HG03175 (cell line): ENCODE measurements around the gene CCDC24.

Source experiments
- ATAC-seq: cut with Tn5 transposase; IDR thresholded peaks from one replicate; pipeline ENCODE4 v1.9.1; 2021; ENCODE audit warnings: mild to moderate bottlenecking, moderate library complexity; ENCODE audit not compliant: unreplicated experiment

The CCDC24 gene

DNA sequence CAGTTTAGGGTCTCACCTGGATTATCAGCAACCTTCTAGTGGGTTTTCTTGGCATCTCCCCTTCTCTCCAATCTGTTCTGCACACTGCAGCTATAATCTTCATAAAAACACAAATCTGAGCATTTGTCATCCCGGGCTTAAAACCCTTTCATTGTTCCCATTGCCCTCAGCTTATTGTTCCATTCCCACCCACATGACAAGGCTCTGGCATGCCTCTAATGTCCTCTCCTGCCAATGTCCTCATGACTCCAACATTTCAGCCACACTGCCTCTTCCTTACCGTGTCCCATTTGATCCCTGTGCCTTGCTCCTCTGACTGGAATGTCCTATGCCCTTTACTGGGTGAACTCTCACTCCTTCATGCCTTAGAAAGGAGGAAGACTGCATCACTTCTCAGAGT, 29.1 kb upstream of the CCDC24 start:
- ATAC-seq, result no peak

DNA sequence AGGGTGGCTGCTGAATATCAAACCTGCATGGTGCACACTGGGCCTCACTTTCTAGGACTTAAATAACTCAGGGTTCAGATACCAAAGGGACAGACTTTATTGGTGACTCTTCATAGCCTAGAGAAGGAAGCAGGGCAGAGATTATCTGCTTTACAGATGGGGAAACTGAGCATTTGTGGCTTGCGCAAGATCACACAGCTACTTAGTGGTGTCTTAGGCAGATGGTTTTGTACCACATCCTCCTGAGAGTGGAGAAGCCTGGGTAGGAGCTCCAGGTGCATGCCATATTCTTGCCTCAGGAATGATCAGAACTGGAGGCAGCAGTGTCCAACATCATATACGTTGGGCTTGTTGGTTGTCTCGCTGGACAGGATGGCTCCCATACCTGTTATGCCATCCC, 28.4 kb upstream of the CCDC24 start:
- ATAC-seq, result no peak

DNA sequence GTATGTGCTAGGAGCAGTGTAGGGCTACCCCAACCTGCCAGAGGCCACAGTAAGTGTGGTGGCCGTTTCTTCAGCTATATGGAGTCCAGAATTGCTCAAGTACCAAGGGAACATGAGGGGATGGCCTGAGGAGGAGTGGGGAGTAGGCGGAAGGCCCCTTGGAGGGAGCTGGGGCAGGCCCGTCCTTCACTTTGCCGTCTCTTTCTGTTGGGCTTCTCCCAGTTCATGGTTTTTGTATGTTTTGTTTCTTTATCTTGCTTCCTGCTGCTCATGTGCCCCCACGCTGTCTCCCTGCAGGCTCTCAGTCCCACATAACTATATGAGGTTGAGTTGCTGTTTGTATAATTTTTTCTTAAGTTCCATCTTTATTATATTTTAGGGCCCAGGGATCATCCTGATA, 27.5 kb upstream of the CCDC24 start:
- no peak for ATAC-seq

DNA sequence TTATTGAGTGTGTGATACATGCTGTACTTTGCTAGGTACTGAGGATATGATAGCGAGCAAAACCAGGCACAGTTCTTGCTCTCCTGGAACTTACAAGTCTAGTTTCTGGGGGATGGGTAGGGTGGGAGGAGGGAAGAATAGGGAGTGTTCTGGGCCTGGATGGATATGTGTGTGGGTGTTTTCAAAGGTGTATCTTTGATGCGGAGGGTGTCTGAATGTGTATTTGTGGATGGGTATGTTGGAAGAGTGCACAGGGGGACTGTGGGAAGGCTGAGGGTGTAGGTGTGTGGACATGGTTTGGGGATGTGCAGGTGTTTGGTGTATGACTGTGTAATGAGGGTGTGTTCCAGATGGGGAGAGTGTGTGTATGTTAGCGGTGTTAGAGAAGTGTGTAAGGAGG, 26.1 kb upstream of the CCDC24 start:
- no peak for ATAC-seq

DNA sequence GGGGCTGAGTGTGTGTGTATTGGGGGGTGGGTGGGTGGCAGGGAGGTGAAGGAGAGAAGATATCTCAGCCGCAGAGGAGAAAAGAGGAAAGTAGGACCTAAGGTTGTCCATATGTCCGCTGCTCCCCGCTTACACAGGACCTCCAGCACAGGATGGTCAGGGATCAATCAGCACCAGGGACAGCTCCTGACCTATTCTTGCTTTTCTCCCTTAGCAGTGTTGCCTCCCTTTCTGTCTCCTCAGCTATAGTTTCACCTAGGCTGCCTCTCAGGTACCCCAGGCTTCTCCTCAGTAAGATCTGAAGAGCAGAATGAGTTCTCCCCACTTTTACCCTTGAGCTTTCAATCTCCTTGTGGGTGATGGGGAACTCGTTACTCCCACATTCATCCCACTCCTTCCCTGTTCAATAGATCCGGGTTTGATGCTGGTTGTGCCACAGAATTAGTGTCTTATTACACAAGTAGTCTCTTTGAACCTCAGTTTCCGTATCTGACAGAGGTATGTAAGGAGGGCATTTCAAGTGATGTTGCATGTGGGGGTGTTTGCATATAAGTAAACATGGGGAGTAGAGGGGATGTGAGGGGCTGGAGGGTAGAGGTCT, 23.0 kb upstream of the CCDC24 start:
- ATAC-seq, result no peak

DNA sequence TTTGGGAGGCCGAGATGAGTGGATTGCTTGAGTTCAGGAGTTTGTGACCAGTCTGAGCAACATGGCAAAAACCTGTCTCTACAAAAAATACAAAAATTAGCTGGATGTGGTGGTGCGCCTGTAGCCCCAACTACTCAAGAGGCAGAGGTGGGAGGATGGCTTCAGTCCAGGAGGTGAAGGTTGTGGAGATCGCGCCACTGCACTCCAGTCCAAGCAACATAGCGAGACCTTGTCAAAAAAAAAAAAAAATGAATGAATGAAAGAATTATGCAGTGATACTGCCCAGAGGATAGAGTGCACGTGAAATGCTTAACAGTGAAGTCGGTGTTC, 22.0 kb upstream of the CCDC24 start:
- no peak for ATAC-seq

DNA sequence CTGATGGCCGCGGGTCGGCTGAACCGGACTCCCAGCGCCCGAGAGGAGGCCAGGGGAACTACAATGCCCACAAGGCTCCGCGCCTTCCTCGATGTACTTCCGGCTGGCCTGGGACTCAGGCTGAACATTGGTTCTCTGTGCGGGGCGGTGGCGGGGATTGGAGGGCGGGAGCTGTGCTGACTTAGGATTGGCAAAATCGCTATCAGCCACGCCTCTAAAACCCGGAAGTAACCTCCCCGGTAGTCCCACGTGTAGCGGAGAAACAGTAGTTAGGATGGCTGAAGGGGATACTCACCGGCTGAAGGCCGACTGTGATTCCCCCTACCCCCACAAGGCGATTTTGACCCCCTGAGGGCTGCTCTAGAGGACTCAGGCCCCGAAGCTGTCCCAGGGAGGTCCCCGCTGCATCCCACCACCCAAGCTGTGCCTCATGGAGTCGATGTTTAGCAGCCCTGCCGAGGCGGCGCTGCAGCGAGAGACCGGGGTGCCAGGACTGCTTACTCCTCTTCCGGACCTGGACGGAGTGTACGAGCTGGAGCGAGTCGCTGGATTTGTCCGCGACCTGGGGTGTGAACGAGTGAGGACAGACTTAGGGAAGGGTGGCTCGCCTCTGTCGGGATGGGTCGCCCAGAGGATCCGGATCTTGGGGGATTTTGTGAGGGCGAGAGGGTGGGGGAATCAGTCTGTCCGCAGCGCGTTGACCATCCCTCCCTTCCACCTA, 21.5 kb upstream of the CCDC24 start, which contains the start of gene DPH2:
TSS of gene DPH2 (plus strand) at position 265 of the 721 bp plus-strand sequence. CDS start at position 431, 166 bp downstream.
- peak; percentile 81 for ATAC-seq

DNA sequence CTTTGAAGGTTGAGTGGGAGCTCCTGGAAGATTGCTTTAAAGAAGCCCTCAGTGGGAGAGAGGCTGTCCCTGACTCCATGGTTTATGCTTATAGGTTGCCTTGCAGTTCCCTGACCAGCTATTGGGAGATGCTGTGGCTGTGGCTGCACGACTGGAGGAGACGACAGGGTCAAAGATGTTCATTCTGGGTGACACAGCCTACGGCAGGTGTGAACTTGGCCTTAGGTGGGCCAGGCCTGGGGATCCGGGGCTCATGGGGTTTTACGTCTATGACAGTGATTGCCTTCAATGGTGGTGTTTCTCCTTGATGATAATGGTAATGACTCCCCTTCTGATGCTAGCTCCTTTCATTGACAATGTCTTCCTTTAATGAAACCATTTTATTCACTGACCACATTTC, 20.9 kb upstream of the CCDC24 start:
- no peak for ATAC-seq

DNA sequence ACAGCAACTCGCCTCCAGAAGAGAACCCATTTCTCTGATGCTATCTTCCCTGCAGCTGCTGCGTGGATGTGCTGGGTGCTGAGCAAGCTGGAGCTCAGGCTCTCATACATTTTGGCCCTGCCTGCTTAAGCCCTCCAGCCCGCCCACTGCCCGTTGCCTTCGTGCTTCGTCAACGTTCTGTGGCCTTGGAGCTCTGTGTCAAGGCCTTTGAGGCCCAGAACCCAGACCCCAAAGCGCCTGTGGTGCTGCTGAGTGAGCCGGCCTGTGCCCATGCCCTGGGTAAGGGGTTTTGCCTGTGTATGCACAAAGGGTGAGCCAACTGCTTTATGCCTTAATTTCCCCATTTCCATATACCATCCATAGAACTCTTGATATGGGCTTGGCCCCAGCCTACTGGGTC, 20.5 kb upstream of the CCDC24 start:
- ATAC-seq, result no peak

DNA sequence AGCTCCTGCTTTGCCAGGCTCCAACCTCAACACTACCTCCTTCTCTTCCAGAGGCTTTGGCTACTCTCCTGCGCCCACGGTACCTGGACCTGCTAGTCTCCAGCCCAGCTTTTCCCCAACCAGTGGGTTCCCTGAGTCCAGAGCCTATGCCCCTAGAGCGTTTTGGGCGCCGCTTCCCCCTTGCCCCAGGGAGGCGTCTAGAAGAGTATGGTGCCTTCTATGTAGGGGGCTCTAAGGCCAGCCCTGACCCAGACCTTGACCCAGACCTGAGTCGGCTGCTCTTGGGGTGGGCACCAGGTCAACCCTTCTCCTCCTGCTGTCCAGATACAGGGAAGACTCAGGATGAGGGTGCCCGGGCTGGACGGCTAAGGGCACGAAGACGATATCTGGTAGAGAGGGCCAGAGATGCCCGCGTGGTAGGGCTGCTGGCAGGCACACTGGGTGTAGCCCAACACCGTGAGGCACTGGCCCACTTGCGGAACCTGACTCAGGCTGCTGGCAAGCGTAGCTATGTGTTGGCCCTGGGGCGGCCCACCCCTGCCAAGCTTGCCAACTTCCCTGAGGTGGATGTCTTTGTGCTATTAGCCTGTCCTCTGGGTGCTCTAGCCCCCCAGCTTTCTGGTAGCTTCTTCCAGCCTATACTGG, 19.9 kb upstream of the CCDC24 start:
- ATAC-seq, result no peak

DNA sequence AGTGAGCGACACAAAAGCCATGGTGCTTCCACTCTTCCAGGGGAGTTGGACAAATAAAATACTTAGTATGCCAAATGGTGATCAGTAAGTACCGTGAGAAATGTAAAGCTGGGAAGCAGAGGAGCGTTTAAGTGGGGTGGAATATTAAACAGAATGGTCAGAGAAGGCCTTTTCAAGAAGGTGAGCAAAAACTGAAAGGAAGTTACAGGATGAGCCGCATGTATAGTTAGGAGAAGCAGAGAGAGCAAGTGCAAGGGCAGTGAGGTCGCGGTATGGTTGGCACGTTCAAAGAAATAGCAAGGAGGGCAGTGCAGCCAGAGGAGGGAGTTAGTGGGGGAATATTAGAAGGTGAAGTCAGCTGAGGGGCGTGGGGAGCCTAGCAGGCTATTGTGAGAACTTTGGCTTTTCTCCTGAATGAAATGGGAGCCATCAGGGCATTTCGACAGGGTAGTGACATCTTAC, 17.4 kb upstream of the CCDC24 start:
- ATAC-seq, result no peak

DNA sequence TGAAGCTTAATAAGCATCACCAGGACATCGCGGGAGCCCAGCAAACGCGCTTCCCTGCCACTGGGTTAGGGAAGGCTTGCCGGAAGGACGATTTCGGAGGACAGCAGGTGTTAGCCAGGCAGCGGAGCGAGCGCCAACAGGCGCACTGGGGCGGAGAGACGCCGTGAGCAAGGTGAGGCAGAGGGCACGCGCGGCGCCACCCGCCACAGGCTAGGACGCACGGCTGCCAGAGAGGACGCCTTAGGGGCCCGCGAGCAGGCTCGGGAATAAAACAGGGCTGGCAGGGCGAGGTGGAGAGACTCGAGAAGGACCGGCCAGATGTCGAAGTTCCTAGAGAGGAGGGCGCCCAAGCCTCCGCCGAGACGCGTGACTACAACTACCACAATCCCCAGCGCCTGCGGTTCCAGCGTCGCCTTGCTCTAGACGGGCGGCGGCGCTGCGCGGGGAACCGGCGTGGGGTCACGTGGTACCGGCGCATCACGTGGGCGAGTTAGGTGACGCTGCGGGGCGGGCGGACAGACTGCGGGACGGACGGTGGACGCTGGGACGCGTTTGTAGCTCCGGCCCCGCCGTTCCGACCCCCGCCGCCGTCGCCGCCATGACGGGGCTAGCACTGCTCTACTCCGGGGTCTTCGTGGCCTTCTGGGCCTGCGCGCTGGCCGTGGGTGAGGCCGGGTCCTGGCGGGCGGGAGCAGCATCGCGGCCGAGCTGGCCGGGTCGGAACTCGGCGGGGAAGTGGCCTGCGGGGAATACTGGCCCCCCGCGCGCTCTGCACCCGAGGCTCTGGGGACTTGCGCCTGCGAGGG, 16.8 kb upstream of the CCDC24 start, which contains the start of gene ATP6V0B:
TSS of gene ATP6V0B (plus strand) at position 518 of the 806 bp plus-strand sequence. CDS start at position 599, 81 bp downstream.
- ATAC-seq, result peak; percentile 68

DNA sequence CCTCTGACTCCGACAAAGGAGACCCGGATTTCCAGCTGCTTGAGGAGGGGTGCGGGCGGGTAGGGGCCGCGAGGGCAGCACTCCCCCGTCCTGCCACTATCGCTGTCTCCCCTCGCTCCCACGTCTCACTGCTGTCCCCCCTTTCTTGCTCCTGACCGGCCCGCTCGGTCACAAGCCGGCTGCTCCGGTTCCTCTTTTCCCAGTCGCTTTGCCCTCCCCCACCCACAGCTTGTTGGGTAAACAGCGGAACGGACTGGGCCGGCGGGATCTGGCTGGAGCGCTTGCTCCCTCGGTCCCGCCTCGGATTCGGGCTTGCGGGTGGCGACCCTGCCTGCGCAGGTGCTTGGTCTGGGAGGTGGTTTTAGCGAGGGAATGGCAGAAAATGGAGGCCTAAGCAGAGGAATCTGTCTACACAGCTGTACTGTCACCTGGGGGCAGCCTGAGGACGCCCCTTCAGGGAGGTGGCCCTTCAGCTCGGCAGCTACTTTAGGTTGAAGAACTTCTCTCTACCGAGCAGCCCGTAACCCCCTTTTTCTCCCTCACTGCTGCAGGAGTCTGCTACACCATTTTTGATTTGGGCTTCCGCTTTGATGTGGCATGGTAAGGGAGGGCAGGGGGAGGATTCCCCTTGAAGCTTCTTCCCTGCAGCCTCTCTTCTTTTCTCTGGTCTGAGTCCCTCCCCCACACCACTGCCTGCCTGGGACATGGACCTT, 16.0 kb upstream of the CCDC24 start:
- no peak for ATAC-seq

DNA sequence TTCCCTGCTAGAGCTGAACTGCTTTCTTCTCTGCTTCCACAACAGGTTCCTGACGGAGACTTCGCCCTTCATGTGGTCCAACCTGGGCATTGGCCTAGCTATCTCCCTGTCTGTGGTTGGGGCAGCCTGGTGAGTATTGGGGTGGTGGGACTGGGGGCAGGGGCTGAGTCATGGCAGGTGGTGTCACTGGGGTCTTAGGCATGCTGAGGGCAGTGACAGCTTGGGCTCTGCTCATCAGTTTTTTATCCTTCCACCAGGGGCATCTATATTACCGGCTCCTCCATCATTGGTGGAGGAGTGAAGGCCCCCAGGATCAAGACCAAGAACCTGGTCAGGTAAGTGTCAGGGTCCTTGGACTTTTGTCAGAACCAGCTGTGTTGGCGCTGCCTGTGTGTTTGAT, 15.4 kb upstream of the CCDC24 start:
- ATAC-seq, result no peak

DNA sequence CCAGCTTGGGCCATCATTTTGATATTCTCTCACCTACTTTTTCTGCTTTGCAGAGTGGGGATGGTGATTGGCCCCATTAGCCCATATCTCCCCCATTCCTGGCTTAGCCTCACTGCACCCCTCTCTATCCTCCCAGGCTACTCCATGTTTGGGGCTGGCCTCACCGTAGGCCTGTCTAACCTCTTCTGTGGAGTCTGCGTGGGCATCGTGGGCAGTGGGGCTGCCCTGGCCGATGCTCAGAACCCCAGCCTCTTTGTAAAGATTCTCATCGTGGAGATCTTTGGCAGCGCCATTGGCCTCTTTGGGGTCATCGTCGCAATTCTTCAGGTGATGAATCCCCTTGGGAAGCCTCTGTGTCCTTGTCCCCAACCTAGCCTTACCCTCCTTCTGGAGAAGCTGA, 14.5 kb upstream of the CCDC24 start:
- ATAC-seq, result no peak

DNA sequence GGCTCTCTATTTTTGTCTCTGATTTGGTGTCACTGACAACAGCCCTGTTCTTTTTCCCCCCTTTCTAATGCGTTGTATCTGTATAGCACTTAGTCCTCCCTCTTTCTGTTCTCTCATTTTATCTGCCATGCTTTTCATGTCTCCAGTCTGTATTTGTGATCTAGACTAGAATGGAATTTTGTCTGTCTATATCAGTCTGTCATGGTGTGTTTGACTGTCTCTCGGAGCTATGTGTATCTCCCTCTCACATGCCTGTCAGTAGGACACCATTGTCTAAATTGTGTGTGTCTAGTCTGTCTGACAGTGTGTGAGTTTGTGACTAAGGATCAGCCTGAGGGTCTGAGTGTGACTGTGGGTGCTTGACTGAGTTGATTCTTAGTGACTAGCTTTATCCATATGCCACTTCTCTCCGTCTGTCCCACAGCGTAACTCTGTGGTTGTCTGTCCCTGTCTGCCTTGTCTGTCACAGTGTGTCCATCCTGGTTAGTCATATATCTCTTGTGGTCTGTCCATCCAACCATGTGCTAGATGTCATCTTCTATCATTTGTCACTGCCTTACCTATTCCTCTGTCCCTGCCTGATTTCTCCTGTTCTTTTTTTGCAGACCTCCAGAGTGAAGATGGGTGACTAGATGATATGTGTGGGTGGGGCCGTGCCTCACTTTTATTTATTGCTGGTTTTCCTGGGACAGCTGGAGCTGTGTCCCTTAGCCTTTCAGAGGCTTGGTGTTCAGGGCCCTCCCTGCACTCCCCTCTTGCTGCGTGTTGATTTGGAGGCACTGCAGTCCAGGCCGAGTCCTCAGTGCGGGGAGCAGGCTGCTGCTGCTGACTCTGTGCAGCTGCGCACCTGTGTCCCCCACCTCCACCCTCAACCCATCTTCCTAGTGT, 13.8 kb upstream of the CCDC24 start:
- ATAC-seq, result no peak

DNA sequence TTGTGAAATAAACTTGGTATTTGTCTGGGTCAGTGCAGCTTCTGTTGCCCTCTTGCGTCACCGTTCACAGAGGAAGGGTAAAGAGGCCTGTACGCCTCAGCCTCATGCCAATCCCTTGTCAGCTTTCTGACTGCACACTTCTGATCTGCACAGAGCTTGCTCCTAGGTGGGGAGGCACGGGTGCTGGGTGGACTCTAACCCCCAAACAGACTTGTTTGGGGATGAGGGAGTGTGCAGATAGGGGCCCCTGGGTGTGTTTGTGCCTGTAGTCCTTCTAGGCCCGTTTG, 13.2 kb upstream of the CCDC24 start:
- no peak for ATAC-seq

DNA sequence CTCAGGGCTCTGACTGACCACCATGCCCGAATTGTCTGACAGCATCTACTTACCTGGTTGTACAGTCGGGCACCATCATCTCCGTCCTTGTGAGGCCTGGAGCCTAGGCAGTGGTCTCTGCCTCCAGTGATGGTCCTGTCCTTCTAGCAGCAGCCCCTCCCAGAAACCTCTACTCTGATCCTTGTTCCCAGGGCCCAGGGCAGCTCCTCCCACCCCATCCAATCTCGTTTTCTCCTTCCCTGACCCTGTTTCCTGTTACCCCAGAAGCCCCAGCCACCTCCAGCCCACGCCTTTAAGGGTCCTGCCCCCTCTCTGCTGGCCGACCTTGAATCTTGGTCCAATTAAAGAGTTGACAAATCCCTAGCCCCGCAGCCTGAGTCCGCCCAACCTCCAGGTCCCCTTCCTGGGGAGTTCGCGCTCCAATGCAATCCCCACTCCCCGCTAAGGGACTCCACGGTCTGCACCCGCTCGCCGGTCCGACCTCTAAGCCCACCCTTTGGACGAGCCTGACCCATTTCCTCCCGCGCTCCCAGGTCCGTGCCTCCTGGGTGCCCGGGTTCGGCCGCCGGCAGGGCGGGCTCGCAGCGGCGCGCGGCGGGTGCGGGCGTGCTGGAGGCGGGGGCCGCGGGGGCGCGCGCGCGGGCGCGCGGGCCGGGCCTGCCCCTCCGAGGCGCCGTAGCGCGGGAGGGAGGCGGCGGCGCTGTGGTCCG, 12.7 kb upstream of the CCDC24 start, which contains the start of gene B4GALT2:
TSS of gene B4GALT2 (plus strand) at position 660 of the 710 bp plus-strand sequence. CDS start 1,951 bp downstream, outside the sequence.
- ATAC-seq, result no peak

DNA sequence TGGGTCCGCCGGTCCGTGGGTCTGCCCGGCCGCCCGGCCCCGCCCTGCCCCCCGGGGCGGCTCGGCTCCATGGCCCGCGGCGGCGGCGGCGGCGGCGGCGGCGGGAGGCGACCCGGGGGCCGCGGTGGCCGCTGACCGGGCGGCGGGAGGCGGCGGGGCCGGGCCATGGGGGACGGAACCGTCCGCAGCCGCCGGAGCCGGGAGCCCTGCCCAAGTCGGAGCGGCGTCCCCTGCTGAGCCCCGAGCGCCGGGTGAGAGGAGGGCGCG, 12.2 kb upstream of the CCDC24 start:
- ATAC-seq, result no peak
